Cerebellar cortex (tissue), 1 donor: Measurements from ENCODE around the gene SH2D4B.
A peak's percentile ranks its signal among the peaks of the same experiment; 100 is the strongest.

Experiments used
- DNase-seq: peaks from one replicate; pipeline ENCODE4 v3.0.0-alpha.2; 2015; ENCODE audit warnings: low spot score

The SH2D4B gene

DNA sequence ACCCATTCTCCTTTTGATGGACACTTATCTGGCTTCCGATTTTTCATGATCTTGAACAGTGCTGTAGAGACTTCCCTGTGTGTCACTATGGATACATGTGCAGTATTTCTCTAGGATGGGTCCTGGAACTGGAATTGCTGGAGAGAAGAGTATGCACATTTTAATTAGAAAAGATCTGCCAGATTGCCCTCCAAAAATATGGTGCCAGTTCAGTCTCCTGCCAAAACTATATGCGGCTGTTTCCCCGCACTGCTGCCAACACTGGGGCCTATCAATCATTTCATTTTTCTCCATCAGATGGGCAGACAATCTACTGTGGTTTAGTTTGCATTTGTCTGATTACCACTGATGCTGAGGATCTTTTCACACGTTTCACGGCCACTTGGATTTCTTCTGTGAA is 105.0 kb downstream of the SH2D4B start:
- DNase-seq, result peak; percentile 9

DNA sequence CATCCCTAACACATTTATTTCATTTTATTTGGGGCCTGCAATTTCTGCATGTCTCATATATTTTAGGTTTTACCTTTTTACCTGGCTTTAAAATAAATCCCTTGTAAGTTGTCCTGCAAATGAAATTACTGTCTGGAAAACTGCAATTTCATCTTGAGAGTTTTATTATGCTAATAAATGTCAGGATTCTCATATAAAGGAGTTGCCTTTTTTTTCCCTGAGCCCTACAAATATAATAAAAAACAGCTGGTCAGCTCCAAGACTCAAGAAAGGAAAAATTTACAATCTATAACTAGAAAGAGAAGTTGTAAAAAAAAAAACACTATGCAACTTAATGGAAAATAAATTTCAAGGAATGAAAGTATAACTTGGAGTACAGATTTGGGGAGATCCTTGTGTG is 108.7 kb downstream of the SH2D4B start:
- DNase-seq, result no peak

DNA sequence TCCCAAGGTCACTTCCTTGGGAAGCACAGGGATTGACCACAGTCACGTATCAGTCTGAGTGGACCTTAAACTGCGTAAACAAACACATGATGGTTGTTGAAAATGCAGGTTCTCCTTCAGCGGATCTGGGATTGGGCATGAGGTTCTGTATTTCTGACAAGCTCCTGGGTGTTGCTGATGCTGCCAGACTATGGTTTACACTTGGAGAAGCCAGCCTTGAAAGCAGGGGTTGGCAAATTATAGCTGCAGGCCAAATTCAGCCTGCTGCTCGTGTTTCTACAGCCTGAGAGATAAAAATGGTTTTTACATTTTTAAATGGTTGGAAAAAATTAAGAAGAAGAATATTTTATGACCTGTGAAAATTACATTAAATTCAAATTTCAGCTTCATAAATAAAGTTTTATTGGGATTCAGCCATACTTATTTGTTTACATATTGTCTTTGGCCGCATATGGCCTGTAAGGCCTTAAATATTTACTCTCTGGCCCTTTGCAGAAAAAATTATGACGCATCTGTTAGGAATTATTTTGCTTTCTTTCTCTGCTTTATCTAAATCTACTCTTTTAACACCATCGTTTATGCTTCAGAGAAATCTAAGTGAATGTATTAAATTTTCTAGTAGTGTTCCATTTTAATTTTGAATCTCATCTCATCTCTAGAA is 109.6 kb downstream of the SH2D4B start:
- no peak for DNase-seq

DNA sequence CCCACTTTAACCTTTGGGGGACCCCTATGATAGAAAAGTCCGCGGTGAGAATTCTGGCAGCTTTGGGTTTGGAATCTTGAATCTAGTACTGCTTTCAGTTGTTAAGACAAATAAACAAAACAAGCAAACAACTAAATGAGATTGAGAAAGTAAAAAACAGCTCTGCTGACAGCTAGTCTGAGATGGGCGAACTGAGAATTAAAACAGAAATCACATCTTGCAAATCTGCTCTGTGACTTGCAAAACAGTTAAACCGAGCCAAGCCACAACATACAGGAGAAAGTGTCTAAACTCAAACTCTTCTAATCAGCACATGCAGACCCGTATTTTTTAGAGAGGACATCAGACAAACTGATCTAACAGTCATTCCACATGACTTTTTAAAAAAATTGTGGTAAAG is 110.4 kb downstream of the SH2D4B start:
- DNase-seq, result no peak

DNA sequence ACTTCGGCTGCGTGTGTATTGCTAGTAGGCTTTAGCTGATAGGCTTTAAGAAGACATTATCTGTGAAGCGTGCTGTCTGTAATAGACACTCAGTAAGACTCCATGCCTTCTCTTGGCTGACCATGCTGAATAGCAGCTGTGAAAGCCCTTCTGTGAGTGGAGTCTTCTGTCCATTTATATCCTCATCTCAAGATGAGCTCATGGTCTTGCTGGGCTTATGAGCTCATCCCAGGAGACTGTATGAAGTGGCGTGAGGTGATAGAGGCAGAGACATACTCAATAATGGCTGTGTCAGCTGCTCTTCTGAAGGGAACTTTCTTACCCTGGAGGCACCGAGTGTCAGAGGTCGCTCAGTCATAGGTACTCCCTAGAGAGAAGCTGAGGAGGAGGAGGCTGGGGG is 111.5 kb downstream of the SH2D4B start:
- no peak for DNase-seq

DNA sequence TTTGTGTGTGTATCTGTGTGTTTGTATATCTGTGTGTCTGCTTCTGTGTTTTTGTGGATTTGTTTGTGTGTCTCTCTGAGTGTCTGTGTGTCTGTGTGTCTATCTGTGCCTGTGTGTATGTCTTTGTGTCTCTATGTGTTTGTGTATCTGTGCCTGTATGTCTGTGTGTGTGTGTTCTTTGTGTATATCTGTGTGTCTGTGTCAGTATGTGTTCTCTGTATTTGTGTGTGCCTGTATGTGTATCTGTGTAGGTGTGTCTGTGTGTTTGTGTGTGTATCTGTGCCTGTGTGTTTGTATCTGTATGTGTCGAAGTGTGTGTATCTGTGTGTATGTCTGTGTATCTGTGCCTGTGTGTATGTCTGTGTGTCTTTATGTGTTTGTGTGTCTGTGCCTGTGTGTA is 118.2 kb downstream of the SH2D4B start:
- DNase-seq, result no peak

DNA sequence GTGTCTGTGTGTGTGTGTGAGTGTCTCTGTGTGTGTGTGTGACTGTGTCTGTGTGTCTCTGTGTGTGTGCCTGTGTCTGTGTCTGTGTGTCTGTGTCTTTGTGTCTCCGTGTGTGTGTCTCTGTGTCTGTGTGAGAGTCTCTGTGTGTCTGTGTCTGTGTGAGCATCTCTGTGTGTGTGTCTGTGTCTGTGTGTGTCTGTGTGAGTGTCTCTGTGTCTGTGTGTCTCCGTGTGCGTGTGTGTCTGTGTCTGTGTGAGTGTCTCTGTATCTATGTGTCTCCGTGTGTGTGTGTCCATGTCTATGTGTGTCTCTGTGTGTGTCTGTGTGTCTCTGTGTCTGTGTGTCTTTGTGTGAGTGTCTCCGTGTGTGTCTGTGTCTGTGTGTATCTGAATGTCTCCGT is 120.4 kb downstream of the SH2D4B start:
- DNase-seq, result no peak

DNA sequence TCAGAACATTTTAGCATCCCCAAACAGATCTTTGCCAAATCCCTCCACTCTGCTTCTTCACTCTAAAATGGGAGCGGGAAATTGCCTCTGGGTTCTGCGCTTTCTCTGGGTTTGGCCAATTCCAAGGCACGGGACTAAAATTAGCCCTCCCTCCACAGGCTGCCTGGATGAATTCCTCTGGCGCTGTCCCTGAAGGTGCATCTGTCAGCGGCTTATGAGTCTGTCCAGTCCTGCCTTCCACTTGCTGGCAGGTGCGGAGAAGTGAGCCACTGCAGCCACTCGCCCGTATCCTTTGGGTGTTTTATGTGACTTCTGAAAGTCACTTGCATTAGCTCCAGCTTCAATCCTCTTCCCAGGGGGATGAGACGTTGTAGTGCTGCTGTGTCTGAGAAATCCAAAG is 121.6 kb downstream of the SH2D4B start:
- no peak for DNase-seq

DNA sequence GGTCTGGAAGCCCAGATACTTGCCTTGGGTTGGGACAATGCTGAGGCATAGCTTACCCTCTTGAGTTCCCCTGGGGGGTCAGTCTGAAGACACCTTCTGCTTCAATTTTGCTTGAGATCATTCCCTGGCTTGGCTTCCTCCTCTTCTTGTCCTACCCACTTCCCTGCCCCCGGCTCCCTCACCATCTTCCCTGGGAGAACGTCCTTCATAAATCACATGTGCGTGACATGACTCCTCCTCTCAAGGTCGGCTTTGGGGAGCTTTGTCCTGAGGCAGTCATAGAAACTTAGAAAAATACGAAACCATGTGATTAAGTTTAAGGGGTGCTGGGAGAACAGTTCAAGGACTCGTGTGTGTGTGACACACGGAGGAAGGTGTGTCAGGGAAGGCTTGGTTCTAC is 122.6 kb downstream of the SH2D4B start:
- DNase-seq, result no peak

DNA sequence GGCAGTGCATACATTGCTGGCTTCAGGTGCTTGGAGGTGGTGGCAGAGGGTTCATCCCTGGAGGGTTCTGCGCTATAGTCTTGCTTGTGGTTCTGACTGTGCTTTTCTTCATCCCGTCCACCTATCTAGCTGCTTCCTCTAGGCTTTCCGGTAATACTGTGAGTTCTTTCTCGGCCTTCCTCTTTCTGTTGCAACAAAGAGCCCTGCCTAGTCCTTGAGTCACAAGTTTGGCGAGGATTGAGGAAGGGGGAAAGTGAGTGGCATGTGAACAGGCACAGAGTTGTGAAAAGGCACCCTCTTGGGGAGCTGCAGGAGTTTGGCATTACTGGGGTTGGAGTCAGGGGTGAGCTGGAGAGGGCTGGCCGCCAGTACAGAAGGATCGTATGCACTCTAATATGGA is 123.0 kb downstream of the SH2D4B start:
- no peak for DNase-seq

DNA sequence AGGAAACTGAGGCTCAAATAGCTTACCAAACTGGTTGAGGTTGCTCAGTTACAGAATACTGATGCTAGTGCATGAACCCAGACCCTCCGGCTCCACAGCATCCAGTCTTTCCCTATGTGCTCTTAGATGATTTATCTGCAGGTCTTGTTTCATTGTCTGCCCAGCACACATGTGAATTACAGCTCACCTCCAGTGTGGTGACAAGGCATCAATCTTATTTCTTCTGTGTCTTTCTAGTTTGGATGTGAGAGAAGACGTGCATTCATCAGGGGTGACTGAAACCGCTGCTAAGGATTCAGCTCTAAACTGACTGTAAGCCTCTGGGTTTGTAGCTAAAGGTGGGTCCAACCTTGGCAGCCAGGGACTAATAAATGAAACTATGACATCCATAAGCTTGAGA is 123.8 kb downstream of the SH2D4B start:
- no peak for DNase-seq

DNA sequence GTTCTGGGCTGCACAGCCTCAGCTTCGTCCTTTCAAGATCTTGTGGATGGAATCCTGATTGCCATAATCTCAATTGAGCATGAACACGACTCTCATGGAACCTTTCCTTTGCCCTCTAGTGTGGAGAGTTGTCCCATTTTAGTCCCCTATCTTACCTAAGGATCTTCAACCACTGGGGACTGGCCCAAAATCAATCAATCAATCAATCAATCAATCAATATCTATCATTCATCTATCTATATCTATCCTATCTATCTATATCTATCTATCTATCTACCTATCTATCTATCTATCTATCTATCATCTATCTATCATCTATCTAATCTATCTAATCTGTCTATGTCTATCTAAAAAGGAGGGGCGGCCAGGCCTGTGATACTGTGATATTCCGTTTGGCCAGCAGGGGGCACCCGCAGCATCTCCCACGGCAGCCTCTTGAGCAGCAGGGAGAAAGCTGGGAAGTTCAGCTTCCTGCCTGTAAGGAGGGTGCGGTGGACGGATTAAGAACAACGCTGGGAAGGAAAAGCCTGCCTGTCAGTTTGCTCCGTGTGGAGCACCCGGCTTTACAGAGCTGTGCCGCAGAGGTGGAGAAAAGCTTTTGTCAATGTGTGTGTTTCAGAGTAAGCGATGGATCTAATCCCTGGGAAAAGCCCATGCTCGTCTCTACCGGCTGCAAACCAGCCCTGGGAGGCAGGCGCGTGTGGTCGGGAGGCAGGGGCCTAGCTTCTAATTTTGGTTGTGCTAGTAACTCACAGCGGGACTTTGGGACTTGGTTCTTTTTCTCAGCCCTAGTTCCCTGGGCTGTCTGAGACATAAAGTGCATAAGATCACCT is 124.9 kb downstream of the SH2D4B start:
- peak; percentile 74 for DNase-seq

DNA sequence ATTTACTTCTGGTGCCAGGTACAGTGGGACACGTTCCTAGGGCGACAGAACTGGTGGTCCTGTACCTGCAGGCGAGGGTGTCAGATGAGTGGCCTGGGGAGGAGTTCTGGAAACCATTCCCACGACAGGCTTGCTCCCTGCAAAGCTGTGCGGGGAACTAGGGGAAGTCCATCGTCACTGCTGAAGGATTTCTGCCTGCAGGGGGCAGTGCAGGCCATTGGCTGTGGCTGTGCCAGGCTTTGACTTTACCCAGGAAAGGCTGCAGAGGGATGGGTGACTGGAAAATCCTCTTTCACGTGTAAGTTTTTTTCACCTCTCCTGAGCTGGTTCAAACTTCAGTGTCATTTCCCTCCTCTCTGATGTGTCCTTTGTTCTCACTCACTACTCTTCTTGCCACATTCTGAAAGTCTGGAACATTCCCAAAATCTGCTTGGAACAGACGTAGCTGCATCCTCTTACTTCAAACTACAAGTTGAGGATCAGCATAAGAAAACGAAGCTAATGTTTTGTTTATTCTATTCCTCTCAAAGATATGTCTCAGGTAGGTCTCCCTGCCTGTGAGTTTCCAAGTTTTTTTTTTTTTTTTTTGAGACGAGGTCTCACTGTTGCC is 126.5 kb downstream of the SH2D4B start:
- DNase-seq, result peak; percentile 61

DNA sequence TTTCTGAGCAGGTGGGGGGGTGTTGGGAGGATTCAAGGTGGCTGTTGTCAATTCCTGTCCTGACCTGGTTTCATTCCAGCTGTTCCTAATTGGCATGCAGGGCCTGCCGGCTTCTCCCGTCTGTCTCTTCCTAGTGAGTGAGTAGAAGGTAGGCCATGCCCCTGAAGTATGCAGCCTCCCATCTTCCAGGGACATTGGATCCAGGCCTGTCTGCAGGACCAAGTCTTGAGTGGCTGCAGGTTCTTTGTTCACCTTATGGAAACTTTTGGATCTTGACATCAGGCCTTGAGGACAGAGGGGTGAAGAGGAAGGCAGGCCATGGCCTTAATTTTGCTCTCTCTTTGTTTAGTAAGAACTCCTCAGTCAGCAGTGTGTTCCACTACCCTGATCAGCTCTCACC is 131.8 kb downstream of the SH2D4B start:
- no peak for DNase-seq

DNA sequence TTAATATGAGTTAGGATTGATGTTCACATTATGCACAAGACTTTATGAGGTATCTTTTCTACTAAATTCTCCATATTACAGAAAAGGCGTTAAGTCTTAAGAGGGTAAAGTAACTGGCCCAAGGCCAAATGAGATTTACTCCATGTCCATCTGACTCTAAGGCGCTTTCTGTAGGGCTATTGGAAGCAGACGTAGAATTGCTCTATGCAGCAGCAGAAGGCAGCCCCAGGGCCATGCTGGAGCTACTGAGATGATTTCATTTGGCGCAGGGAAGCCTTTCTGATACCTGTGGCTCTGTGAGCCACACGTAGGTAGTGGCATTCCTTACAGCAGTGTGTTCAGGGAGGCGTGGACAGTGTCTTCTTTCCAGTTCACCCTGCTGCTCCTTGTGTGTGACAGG is 133.1 kb downstream of the SH2D4B start:
- DNase-seq, result no peak

DNA sequence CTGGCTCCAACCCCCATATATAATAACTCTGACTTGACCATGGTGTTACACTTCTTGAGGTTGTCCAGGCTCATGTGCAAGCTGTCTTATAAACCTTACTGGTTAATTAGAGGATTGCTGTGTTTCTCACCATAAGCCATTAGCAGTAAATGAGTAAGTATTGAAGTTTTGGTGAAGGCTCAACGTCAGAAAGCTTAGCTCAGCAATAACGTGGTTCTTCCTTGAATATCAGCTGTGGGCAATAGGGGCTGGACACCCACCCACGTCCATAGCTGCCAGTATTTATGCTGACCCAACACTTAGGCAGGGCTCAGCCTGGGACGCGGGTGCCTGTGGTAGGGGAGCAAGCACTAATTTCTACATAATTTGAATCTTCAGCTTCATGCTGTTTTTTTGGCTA is 134.1 kb downstream of the SH2D4B start:
- DNase-seq, result no peak

DNA sequence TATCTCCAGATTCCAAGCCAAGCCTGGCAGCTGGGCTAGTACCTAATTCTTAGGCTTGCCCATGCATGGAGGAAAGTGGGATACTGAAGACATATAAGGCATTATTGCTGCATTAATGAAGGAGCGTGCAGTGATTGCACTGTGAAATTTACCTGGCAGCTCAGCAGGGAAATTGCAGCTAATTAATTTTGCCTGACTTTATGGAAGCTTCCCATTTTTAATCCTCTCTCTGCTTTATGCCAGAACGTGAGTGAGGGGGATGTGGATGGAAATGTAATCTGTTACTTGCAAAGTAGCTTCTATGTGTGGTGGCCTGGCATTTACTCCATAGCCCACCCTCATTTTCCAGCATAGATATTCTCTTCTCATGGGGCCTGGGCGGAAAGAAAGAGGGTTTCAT is 134.9 kb downstream of the SH2D4B start:
- no peak for DNase-seq

DNA sequence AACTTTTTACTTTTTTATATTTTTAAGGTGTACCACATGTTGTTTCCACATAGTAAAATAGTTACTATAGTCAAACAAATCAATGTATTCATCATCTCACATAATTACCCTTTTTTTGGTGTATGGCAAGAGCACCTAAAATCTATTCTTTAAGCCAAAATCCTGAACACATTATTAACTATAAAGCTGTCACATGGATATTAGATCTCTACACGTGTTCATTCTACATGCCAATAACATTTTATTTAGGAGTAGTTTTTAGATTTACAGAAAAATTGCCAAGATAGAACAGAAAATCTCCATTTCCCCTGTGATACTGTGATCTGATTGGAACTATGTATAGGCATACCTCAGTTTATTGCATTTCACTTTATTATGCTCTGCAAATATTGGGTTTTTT is 137.1 kb downstream of the SH2D4B start:
- no peak for DNase-seq

DNA sequence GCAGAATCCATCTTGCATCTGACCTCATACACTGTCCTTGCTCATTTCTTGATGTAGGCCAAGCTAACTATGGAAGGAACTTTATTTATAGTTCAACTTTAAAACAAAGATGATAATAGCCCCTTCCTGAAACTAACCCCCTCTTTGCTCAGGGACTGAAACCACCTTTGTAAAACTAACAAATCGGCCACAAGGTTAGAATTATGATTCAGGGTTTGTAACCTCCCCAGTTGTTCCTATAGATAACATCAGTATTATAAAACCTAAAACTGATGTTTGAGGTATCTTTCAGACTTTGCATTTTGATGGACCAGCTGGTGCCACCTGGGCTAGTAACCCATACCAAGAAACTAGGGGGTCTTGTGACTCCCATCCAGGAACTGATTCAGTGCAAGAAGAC is 143.4 kb downstream of the SH2D4B start:
- no peak for DNase-seq

DNA sequence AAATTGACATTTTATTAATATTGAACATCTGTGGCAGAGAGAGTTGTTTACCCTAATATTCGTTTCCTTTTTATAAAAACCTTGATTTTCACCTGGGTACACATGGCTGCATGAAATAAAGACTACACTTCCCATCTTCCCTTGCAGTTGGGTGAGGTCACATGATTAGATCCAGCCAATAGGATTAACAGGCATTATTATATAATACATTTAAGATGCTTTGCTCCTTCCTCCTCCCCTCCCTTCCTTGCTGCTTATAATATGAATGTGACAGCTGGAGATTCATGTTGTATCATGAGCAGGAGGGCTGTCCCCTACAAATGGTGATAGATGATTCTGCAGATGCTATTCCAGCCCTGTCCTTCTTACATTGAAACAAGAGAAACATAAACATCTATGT is 146.6 kb downstream of the SH2D4B start:
- DNase-seq, result peak; percentile 44

DNA sequence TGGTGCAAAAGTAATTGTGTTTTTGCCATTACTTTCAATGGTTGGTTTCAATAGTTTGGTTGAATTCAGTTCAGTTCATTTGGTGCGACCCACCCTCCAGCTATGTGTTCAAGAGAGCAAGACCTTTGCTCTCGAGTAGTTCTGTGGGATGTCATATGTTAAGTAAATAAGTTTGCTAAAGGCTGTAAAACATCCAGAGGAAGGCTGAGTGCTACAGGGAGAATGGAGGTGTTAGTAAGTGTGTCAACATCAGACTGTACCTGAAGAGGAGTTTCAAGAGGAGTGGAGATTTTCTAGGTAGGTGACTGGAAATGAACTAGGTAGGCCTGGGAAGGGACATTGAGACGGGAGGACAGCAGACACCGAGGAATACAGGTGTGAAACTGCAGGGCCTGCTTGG is 147.7 kb downstream of the SH2D4B start:
- no peak for DNase-seq

DNA sequence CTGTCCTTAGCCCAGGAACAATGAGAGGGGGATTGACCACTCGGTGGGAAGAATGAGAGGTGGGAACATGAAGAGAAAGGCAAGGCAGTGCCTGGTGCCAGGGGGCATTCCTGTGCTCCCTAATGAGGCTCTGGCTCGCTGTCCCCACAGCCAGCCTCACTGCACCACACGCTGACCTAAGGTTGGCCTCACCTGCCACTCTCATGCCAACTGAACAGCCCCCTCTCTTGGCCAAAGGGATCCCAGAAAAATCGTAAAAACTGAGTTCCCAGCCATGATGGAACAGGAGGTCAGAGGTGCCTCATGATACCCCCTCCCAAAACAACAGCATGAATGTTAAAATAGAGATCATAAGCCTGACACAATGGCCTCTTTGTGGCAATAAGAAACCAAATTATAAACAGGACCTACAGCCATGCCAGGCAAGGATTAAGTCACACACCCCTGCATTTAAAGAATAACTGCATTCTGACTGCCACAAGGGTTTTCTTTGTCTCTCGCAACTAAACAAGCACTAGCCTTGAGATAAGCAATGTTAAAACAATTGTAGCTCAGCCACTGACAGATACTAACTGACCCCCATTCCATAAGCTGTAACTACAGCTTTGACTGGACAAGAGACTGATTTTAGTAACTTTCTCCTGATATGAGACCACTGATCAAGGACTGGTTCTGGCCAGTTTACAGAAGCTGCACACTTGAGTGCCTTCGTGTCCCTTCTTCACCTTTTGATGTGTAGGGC is 149.2 kb downstream of the SH2D4B start:
- DNase-seq, result no peak

DNA sequence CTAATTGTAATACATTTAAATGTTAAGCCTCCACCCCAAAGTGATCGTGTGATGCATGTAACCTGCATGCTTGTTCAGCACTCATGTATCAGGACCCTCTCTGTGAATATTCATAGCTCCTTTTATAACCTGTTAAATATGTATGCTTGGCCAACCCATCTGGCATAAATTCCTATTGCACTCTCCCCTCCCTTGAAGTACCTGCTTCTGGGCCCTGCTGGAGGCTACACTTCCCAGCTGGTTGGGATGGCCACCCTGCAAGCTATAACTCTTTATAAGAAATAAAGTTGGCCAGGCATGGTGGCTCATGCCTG is 149.7 kb downstream of the SH2D4B start:
- no peak for DNase-seq
